Calu3 (cell line): Measurements from ENCODE around the gene PLET1. TPM values are rescaled to one million over a fixed set of nuclear protein-coding genes. Genes with fewer than 3 reads are reported as not detected.
"Not testable (repeated sequence)": the region's sequence is repeated elsewhere in the genome, so short reads cannot be mapped to it uniquely, and the experiment has no call there.

Source experiments
- BruUV-seq: library from RNA; stranded (reverse); fragments of 400-500 nt; replicated peaks from 2 replicates; lab custom pipeline; 2021; lab: Mats Ljungman, UMichigan
- CTCF ChIA-PET: fragments of 300-600 bp; sonication (Branson Sonifier 250); formaldehyde crosslinking; loops from one replicate; lab custom pipeline; 2022; ENCODE audit warnings: antibody characterized with exemption; lab: Charles Lee
- DNase-seq: peaks from one replicate; pipeline ENCODE4 v3.0.0; 2022
- H3K27ac Mint-ChIP-seq: one replicate; pipeline ENCODE4 v1.8.0; 2022; ENCODE audit warnings: mixed read lengths; ENCODE audit not compliant: unreplicated experiment
- H3K27me3 Mint-ChIP-seq: one replicate; pipeline ENCODE4 v1.8.0; 2022; ENCODE audit warnings: mixed read lengths; ENCODE audit not compliant: unreplicated experiment
- H3K36me3 Mint-ChIP-seq: one replicate; pipeline ENCODE4 v1.8.0; 2022; ENCODE audit warnings: mild to moderate bottlenecking, moderate library complexity, mixed read lengths; ENCODE audit not compliant: insufficient read depth, unreplicated experiment
- H3K4me1 Mint-ChIP-seq: one replicate; pipeline ENCODE4 v1.8.0; 2022; ENCODE audit warnings: mild to moderate bottlenecking, low read depth, mixed read lengths; ENCODE audit not compliant: unreplicated experiment
- H3K4me3 Mint-ChIP-seq: one replicate; pipeline ENCODE4 v1.8.0; 2022; ENCODE audit warnings: mild to moderate bottlenecking, low read depth, moderate library complexity, mixed read lengths; ENCODE audit not compliant: unreplicated experiment
- H3K9me3 Mint-ChIP-seq: one replicate; pipeline ENCODE4 v1.8.0; 2022; ENCODE audit warnings: low read depth, mixed read lengths; ENCODE audit not compliant: unreplicated experiment
- intact Hi-C: fragments of 100-400 bp; cut with micrococcal nuclease; formaldehyde crosslinking; loops from one replicate; pipeline ENCODE4 v1.10.0; 2022; ENCODE audit not compliant: unreplicated experiment
- total RNA-seq: library from RNA; stranded (reverse); gene quantifications from 2 replicates; pipeline ENCODE4 v1.2.3, GENCODE V29; 2022
- TF ChIP-seq, protein P1 (sequence below): fragments of 200-600 bp; IDR thresholded peaks from one replicate; pipeline ENCODE4 v1.8.0; 2022; ENCODE audit warnings: antibody characterized with exemption; ENCODE audit not compliant: unreplicated experiment

The PLET1 gene
- total RNA-seq, 1 experiment from 2014 or later: not detected

DNA sequence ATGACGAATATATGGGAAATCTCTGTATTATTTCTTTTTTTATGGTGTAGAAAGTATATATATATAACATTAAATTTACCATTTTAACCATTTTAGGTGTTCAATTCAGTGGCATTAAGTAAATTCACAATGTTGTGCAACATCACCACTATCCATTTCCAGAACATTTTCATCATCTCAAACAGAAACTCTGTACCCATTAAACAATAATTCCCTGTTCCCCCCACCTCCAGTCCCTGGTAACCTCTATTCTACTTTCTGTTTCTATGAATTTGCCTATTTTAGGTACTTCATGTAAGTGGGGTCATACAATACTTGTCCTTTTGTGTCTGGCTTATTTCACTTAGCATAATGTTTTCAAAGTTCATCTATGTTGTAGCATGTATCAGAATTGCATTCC, 49.8 kb downstream of the PLET1 start:
- Mint-ChIP-seq H3K4me3 (no peak overlapping the region), H3K9me3 (no peaks in the 10 kb centered on the region), H3K27ac (no peak overlapping the region), H3K36me3 (no peaks in the 10 kb centered on the region), H3K4me1 (no peaks in the 10 kb centered on the region), H3K27me3 (no peaks in the 10 kb centered on the region)
- TF ChIP-seq, protein P1, sequence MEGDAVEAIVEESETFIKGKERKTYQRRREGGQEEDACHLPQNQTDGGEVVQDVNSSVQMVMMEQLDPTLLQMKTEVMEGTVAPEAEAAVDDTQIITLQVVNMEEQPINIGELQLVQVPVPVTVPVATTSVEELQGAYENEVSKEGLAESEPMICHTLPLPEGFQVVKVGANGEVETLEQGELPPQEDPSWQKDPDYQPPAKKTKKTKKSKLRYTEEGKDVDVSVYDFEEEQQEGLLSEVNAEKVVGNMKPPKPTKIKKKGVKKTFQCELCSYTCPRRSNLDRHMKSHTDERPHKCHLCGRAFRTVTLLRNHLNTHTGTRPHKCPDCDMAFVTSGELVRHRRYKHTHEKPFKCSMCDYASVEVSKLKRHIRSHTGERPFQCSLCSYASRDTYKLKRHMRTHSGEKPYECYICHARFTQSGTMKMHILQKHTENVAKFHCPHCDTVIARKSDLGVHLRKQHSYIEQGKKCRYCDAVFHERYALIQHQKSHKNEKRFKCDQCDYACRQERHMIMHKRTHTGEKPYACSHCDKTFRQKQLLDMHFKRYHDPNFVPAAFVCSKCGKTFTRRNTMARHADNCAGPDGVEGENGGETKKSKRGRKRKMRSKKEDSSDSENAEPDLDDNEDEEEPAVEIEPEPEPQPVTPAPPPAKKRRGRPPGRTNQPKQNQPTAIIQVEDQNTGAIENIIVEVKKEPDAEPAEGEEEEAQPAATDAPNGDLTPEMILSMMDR: no peak
- intact Hi-C loops: no loop called here
- DNase-seq: no peak
- CTCF ChIA-PET: no interaction called here
- no TSS peak for BruUV-seq

DNA sequence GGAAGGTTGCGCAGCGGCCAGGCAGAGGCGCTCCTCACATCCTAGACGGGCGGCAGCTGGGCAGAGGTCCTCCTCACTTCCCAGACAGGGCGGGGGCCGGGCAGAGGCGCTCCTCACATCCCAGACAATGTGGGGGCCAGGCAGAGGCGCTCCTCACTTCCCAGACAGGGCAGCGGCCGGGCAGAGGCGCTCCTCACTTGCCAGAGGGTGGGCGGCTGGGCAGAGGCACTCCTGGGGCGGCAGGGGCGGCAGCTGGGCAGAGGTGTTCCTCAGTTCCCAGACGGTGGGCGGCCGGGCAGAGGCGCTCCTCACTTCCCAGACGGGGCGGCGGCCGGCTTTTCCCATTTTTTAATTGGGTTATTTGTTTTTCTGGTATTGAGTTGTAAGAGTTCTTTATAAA, 54.6 kb downstream of the PLET1 start:
- Mint-ChIP-seq H3K9me3 (no peaks in the 10 kb centered on the region), H3K4me3 (no peak overlapping the region), H3K27me3 (no peaks in the 10 kb centered on the region), H3K36me3 (no peaks in the 10 kb centered on the region), H3K4me1 (no peaks in the 10 kb centered on the region), H3K27ac (no peak overlapping the region)
- CTCF ChIA-PET: no interaction called here
- TF ChIP-seq, protein P1: no peak
- BruUV-seq: no TSS peak
- intact Hi-C loops: no loop called here
- DNase-seq: no peak

- Mint-ChIP-seq H3K27ac (no peak overlapping the region), H3K4me1 (peaks cover 8% of the 10 kb centered on the region), H3K36me3 (no peaks in the 10 kb centered on the region), H3K27me3 (no peaks in the 10 kb centered on the region), H3K4me3 (no peak overlapping the region), H3K9me3 (no peaks in the 10 kb centered on the region)
- intact Hi-C loops: no loop called here
- BruUV-seq: no TSS peak
- TF ChIP-seq, protein P1: no peak
- no peak for DNase-seq
- CTCF ChIA-PET: no interaction called here
These were observed 60.4 kb downstream of the PLET1 start for GRCh38 chr11:112200252-112200651.

DNA sequence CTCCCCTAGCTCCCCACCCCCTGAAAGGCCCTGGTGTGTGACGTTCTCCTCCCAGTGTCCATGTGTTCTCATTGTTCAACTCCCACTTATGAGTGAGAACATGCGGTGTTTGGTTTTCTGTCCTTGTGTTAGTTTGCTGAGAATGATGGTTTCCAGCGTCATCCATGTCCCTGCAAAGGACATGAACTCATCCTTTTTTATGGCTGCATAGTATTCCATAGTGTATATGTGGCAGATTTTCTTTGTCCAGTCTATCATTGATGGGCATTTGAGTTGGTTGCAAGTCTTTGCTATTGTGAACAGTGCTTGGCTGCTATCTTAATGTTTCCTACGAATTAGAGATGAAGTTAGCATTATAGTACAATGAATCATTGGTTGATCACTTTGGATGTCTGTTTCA, 61.6 kb downstream of the PLET1 start:
- not testable (repeated sequence) for H3K27ac Mint-ChIP-seq, H3K4me1 Mint-ChIP-seq

More for the DNA sequence above, 61.6 kb downstream of the PLET1 start:
- DNase-seq, BruUV-seq, intact Hi-C loops, H3K27me3 Mint-ChIP-seq, H3K9me3 Mint-ChIP-seq, H3K4me3 Mint-ChIP-seq, H3K36me3 Mint-ChIP-seq: not testable (repeated sequence)
- CTCF ChIA-PET: interaction anchor here (0.5 kb wide), 1 partner anchor 14 kb away, joined by 3 read pairs; no protein-coding TSS in a partner anchor

Other genes with a start within 250 kb of the PLET1 start
- 25.4 and 27.4 TPM in 2 replicates for gene DLAT, start 235.5 kb downstream of the PLET1 start, total RNA-seq
- gene PIH1D2, start 186.8 kb downstream of the PLET1 start, total RNA-seq: 1.6 and 2.2 TPM in 2 replicates
- 13.0 and 14.7 TPM in 2 replicates for gene NKAPD1, start 186.6 kb downstream of the PLET1 start, total RNA-seq
- 33.2 and 36.7 TPM in 2 replicates for gene TIMM8B, start 174.1 kb downstream of the PLET1 start, total RNA-seq
- 56.6 and 59.1 TPM in 2 replicates for gene SDHD, start 174.0 kb downstream of the PLET1 start, total RNA-seq
- 111 and 121 TPM in 2 replicates for gene IL18, start 96.8 kb downstream of the PLET1 start, total RNA-seq
- not detected in 2 replicates for gene TEX12, start 93.5 kb downstream of the PLET1 start, total RNA-seq
- gene BCO2, start 85.3 kb downstream of the PLET1 start, total RNA-seq: 13.8 and 15.0 TPM in 2 replicates
- 28.8 and 29.3 TPM in 2 replicates for gene PTS, start 34.4 kb downstream of the PLET1 start, total RNA-seq